ENCODE measurements around the gene PRR5. TPM values are rescaled to one million over a fixed set of nuclear protein-coding genes. Genes with fewer than 3 reads are reported as not detected.

The PRR5 gene
- total RNA-seq, 2 experiments from 2014 or later: 22.1 to 22.6 TPM

GRCh38 chr22:44686873-44687600 is 15.0 kb upstream of the PRR5 start:
- no peaks in the 10 kb centered on the region for H3K9me3 Mint-ChIP-seq
- POLR2A ChIA-PET: interaction anchor here (1.4 to 7.7 kb wide), 2 partner anchors 13 to 18 kb away, joined by 4 to 92 read pairs; no protein-coding TSS in a partner anchor
- peaks cover 43% of the 10 kb centered on the region for H3K4me1 Mint-ChIP-seq
- peaks cover 4% of the 10 kb centered on the region for H3K36me3 Mint-ChIP-seq (ENCODE audit: low read depth)
- no peak overlapping the region for H3K27ac Mint-ChIP-seq
- CTCF ChIA-PET: interaction anchor here (1.0 to 8.6 kb wide), 2 partner anchors 11 to 17 kb away, joined by 4 to 146 read pairs; no protein-coding TSS in a partner anchor
- DNase-seq: no peak
- no peak overlapping the region for H3K4me3 Mint-ChIP-seq
- peaks cover 3% of the 10 kb centered on the region for H3K27me3 Mint-ChIP-seq

- no peak overlapping the region for H3K4me3 Mint-ChIP-seq
- H3K27me3 Mint-ChIP-seq: peaks cover 3% of the 10 kb centered on the region
- H3K9me3 Mint-ChIP-seq: no peaks in the 10 kb centered on the region
- peaks cover 22% of the 10 kb centered on the region for H3K4me1 Mint-ChIP-seq
- ChIA-PET POLR2A (no interaction called here), CTCF (no interaction called here)
- DNase-seq: no peak
- no peak overlapping the region for H3K27ac Mint-ChIP-seq
- peaks cover 4% of the 10 kb centered on the region for H3K36me3 Mint-ChIP-seq (ENCODE audit: low read depth)
Observed at GRCh38 chr22:44689173-44689572, 12.8 kb upstream of the PRR5 start.

- CTCF ChIA-PET: no interaction called here
- Mint-ChIP-seq H3K9me3 (no peaks in the 10 kb centered on the region), H3K27ac (no peak overlapping the region), H3K27me3 (peaks cover 3% of the 10 kb centered on the region), H3K4me3 (no peak overlapping the region), H3K36me3 (ENCODE audit: low read depth) (peaks cover 4% of the 10 kb centered on the region), H3K4me1 (peaks cover 14% of the 10 kb centered on the region)
- DNase-seq: no peak
- POLR2A ChIA-PET: no interaction called here
Observed at GRCh38 chr22:44689915-44690524, 12.0 kb upstream of the PRR5 start.

- H3K36me3 Mint-ChIP-seq (ENCODE audit: low read depth): peaks cover under 1% of the 10 kb centered on the region
- ChIA-PET POLR2A (no interaction called here), CTCF (no interaction called here)
- H3K27me3 Mint-ChIP-seq: peaks cover under 1% of the 10 kb centered on the region
- H3K27ac Mint-ChIP-seq: no peak overlapping the region
- no peak for DNase-seq
- H3K9me3 Mint-ChIP-seq: no peaks in the 10 kb centered on the region
- no peak overlapping the region for H3K4me3 Mint-ChIP-seq
- H3K4me1 Mint-ChIP-seq: peaks cover under 1% of the 10 kb centered on the region
Observed at GRCh38 chr22:44691796-44692661, 10.0 kb upstream of the PRR5 start.

- H3K27me3 Mint-ChIP-seq: no peaks in the 10 kb centered on the region
- no peak overlapping the region for H3K27ac Mint-ChIP-seq
- no peak for DNase-seq
- CTCF ChIA-PET: no interaction called here
- H3K4me3 Mint-ChIP-seq: no peak overlapping the region
- no peaks in the 10 kb centered on the region for H3K4me1 Mint-ChIP-seq
- H3K36me3 Mint-ChIP-seq (ENCODE audit: low read depth): no peaks in the 10 kb centered on the region
- POLR2A ChIA-PET: no interaction called here
- no peaks in the 10 kb centered on the region for H3K9me3 Mint-ChIP-seq
Observed at GRCh38 chr22:44692662-44693007, 9.4 kb upstream of the PRR5 start.

DNA sequence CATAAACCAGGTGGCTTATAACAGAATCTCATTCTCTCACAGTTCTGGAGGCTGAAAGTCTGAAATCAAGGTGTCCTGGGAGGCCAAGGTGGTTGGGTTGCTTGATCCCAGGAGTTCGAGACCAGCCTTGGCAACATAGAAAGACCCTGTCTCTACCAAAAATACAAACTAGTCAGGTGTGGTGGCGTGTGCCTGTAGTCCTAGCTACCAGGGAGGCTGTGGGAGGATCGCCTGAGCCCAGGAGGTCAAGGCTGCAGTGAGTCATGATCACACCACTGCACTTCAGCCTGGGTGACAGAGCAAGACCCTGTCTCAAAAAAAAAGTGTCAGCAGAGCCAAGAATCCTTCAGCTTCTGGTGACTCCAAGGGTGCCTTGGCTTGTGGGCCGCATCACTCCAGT is 8.9 kb upstream of the PRR5 start:
- CTCF ChIA-PET: interaction anchor here (0.7 kb wide), 1 partner anchor 7 kb away, joined by 3 read pairs; no protein-coding TSS in a partner anchor
- Mint-ChIP-seq H3K27ac (no peak overlapping the region), H3K36me3 (ENCODE audit: low read depth) (no peaks in the 10 kb centered on the region), H3K4me3 (no peak overlapping the region), H3K9me3 (no peaks in the 10 kb centered on the region), H3K4me1 (peaks cover 3% of the 10 kb centered on the region), H3K27me3 (no peaks in the 10 kb centered on the region)
- POLR2A ChIA-PET: no interaction called here
- DNase-seq: no peak

DNA sequence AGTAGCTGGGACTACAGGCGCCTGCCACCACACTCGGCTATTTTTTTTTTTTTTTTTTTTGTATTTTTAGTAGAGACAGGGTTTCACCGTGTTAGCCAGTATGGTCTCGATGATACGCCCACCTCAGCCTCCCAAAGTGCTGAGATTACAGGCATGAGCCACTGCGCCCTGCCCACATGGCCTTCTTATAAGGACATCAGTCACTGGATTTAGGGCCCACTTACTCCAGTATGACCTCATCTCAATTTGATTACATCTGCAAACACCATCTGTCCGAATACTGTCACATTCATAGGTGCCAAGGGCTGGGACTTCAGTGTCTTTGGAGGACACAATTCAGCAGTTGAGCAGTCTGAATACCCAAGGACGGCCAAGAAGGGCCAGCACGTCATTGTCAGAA is 8.2 kb upstream of the PRR5 start:
- no peak for DNase-seq
- Mint-ChIP-seq H3K4me3 (no peak overlapping the region), H3K36me3 (ENCODE audit: low read depth) (no peaks in the 10 kb centered on the region), H3K27ac (no peak overlapping the region), H3K27me3 (no peaks in the 10 kb centered on the region), H3K9me3 (no peaks in the 10 kb centered on the region), H3K4me1 (peaks cover 4% of the 10 kb centered on the region)
- POLR2A ChIA-PET: no interaction called here
- CTCF ChIA-PET: interaction anchor here (1.4 kb wide), 1 partner anchor 9 kb away, joined by 11 read pairs; no protein-coding TSS in a partner anchor

- H3K4me3 Mint-ChIP-seq: no peak overlapping the region
- POLR2A ChIA-PET: no interaction called here
- CTCF ChIA-PET: interaction anchor here (1.1 to 1.4 kb wide), 4 partner anchors 11 to 67 kb away, joined by 3 to 9 read pairs (median 4); no protein-coding TSS in a partner anchor
- H3K9me3 Mint-ChIP-seq: no peaks in the 10 kb centered on the region
- DNase-seq: peak; percentile 86
- H3K27ac Mint-ChIP-seq: no peak overlapping the region
- H3K27me3 Mint-ChIP-seq: no peaks in the 10 kb centered on the region
- H3K4me1 Mint-ChIP-seq: peaks cover 13% of the 10 kb centered on the region
- H3K36me3 Mint-ChIP-seq (ENCODE audit: low read depth): no peaks in the 10 kb centered on the region
Observed at GRCh38 chr22:44697423-44698141, 4.4 kb upstream of the PRR5 start.

DNA sequence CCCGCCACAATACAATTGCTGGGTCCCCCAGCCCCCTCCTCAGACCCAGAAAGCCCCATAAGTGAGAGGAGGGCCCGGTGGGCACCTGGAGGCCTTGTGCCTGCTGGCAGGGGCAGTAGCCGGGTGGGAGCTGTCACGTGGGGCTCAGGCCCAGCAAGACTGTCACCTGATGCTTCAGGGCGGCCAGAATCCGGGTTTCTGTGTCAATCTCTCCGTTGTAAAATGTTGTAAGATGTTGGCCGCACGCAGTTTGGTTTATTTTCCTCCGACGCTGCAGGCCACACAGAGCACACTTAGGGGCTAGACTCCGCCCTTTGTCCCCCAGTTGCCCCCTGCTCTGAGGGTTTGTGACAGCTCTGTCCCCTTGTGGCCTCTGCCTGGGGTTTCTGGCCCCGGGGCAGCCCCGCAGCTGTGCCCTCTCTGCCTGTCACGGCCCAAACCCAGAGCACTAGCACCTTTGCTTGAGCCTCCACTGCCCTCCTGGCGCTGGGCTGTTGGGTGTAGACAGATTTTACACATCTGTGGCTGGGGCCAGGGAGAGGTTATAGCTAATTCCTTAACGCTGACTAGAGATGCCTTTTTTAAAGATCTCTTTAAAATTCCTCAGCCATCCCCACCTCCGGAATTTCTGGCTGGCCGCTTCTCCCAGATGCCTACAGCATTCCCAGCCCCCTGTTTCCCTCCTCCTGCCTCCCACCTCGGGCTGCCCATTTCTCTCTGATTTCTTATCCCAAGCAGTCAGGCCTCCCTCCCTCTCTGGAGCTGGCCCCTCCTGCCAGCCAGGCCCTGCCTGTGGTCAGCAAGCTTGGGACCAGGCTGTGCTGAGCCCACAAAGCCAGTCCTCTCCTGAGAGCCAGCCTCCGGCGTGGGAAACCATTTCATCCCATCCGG is 3.2 kb upstream of the PRR5 start:
- H3K36me3 Mint-ChIP-seq (ENCODE audit: low read depth): no peaks in the 10 kb centered on the region
- POLR2A ChIA-PET: no interaction called here
- DNase-seq: no peak
- no peak overlapping the region for H3K4me3 Mint-ChIP-seq
- H3K27ac Mint-ChIP-seq: no peak overlapping the region
- CTCF ChIA-PET: interaction anchor here (1.1 to 2.0 kb wide), 5 partner anchors 12 to 68 kb away, joined by 3 to 9 read pairs (median 4); no protein-coding TSS in a partner anchor
- H3K4me1 Mint-ChIP-seq: peaks cover 21% of the 10 kb centered on the region
- H3K9me3 Mint-ChIP-seq: no peaks in the 10 kb centered on the region
- peaks cover under 1% of the 10 kb centered on the region for H3K27me3 Mint-ChIP-seq

DNA sequence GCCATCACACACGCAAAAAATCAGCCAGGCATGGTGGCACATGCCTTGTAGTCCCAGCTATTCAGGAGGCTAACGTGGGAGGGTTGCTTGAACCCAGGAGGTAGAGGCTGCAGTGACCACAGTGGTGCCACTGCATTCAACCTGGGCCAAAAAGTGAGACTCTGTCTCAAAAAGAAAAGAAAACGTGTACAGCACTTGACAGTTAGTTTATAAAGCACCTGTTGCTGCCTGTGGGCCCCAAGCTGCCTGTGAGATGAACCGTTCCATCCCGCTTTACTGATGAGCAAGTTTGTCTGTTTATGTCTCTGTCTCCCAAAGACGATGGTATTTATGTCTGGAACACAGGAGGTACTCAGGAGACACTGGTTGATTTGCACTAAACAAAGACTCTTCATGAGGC is 1.5 kb upstream of the PRR5 start:
- Mint-ChIP-seq H3K27me3 (peaks cover 2% of the 10 kb centered on the region), H3K4me3 (no peak overlapping the region), H3K27ac (no peak overlapping the region), H3K36me3 (ENCODE audit: low read depth) (no peaks in the 10 kb centered on the region), H3K9me3 (no peaks in the 10 kb centered on the region), H3K4me1 (peaks cover 21% of the 10 kb centered on the region)
- DNase-seq: no peak
- POLR2A ChIA-PET: interaction anchor here (0.6 to 1.4 kb wide), 2 partner anchors 14 to 429 kb away, joined by 3 to 4 read pairs; no protein-coding TSS in a partner anchor
- CTCF ChIA-PET: interaction anchor here (1.0 to 2.0 kb wide), 3 partner anchors 11 to 36 kb away, joined by 3 to 7 read pairs (median 3); no protein-coding TSS in a partner anchor

DNA sequence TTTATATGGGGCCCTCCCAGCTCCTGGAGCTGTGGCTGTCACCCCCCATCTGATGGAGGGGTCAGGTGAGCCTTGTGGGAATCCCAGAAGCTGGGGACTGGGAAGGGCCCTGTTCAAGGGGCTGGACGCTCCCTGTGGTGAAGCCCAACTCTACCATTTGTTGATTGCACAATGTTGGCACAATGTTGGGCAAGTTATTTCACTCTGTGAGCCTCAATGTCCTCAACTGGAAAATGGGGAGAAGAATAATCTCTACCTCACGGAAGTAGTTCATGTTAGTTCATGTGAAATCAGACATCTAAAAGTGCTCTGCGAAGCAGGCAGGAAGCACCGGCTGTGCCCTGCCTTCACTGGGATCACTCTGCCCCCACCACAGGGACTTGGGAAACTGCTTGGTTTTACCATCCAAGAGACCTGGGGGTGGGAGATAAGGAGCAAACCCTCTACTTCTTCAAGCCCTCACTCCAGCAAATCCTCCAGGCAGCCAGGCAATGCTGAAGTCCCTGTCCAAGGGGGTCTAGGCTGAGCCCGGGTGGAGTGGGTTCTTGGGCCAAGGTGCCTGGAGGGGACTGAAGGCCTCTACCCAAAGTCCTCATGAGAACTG is 715 bp upstream of the PRR5 start:
- H3K36me3 Mint-ChIP-seq (ENCODE audit: low read depth): no peaks in the 10 kb centered on the region
- no peaks in the 10 kb centered on the region for H3K9me3 Mint-ChIP-seq
- DNase-seq: no peak
- POLR2A ChIA-PET: interaction anchor here (1.4 kb wide), 1 partner anchor 15 kb away, joined by 4 read pairs; no protein-coding TSS in a partner anchor
- H3K4me3 Mint-ChIP-seq: peak overlapping the region; percentile 54
- CTCF ChIA-PET: interaction anchor here (1.2 kb wide), 1 partner anchor 37 kb away, joined by 3 read pairs; no protein-coding TSS in a partner anchor
- H3K27me3 Mint-ChIP-seq: peaks cover 2% of the 10 kb centered on the region
- H3K27ac Mint-ChIP-seq: peak overlapping the region; percentile 11
- H3K4me1 Mint-ChIP-seq: peaks cover 21% of the 10 kb centered on the region
